ENCODE measurements around the gene RSRC1. TPM values are rescaled to one million over a fixed set of nuclear protein-coding genes. Genes with fewer than 3 reads are reported as not detected.

Gene RSRC1
- total and polyA plus RNA-seq, 7 donors: 14.9 to 60.7 (median 41.0) TPM

GRCh38 chr3:158205994-158206393 is 96.1 kb downstream of the RSRC1 start:
- TF ChIP-seq POLR2AphosphoS5 (IDR thresholded peaks at IDR 0.05) (no peak), POLR2A (IDR thresholded peaks at IDR 0.05) (no peak), CTCF (IDR thresholded peaks at IDR 0.05) (no peak)
- Histone ChIP-seq H3K9me3 (peaks cover 0 to 7% (median 0%) of the 10 kb centered on the region in 4 donors), H3K27me3 (no peaks in the 10 kb centered on the region), H3K27ac (no peak overlapping the region), H3K4me3 (no peak overlapping the region), H3K4me1 (no peaks in the 10 kb centered on the region), H3K36me3 (no peaks in the 10 kb centered on the region)
- intact Hi-C loops (cut with DNase I): no loop called here
- WGBS, 2 donors: 88 to 90% methylated on average over 2 of the region's 2 CpGs
- DNase-seq: no peak

- TF ChIP-seq EP300 (IDR thresholded peaks at IDR 0.05) (no peak), CTCF (IDR thresholded peaks at IDR 0.05) (no peak), POLR2AphosphoS5 (IDR thresholded peaks at IDR 0.05) (no peak), POLR2A (IDR thresholded peaks at IDR 0.05) (no peak)
- Histone ChIP-seq H3K4me1 (no peaks in the 10 kb centered on the region), H3K9me3 (no peaks in the 10 kb centered on the region), H3K36me3 (no peaks in the 10 kb centered on the region), H3K4me3 (no peak overlapping the region), H3K27me3 (no peaks in the 10 kb centered on the region), H3K27ac (no peak overlapping the region)
- WGBS, 2 donors: 97 to 98% methylated on average over 4 of the region's 4 CpGs
- DNase-seq: no peak
- intact Hi-C loops (cut with DNase I): no loop called here
Measured at GRCh38 chr3:158210067-158210466, 100.2 kb downstream of the RSRC1 start.

GRCh38 chr3:158213461-158213860 is 103.6 kb downstream of the RSRC1 start:
- Histone ChIP-seq H3K27ac (no peak overlapping the region), H3K4me3 (no peak overlapping the region), H3K27me3 (no peaks in the 10 kb centered on the region), H3K4me1 (no peaks in the 10 kb centered on the region), H3K36me3 (no peaks in the 10 kb centered on the region), H3K9me3 (no peaks in the 10 kb centered on the region)
- TF ChIP-seq POLR2A (IDR thresholded peaks at IDR 0.05) (no peak), EP300 (IDR thresholded peaks at IDR 0.05) (no peak), POLR2AphosphoS5 (IDR thresholded peaks at IDR 0.05) (no peak), CTCF (IDR thresholded peaks at IDR 0.05) (no peak)
- intact Hi-C loops (cut with DNase I): no loop called here
- DNase-seq: no peak

GRCh38 chr3:158217992-158218391 is 108.1 kb downstream of the RSRC1 start:
- no peak overlapping the region for H3K27ac ChIP-seq
- H3K4me3 ChIP-seq: no peak overlapping the region
- H3K27me3 ChIP-seq: no peaks in the 10 kb centered on the region
- no peak for TF ChIP-seq EP300 (IDR thresholded peaks at IDR 0.05)
- no peak for TF ChIP-seq POLR2AphosphoS5 (IDR thresholded peaks at IDR 0.05)
- TF ChIP-seq POLR2A (IDR thresholded peaks at IDR 0.05): no peak
- no peak for TF ChIP-seq CTCF (IDR thresholded peaks at IDR 0.05)
- no peak for DNase-seq
- 94 to 97% methylated on average over 3 of the region's 3 CpGs for WGBS, 2 donors
- intact Hi-C loops (cut with DNase I): no loop called here
- no peaks in the 10 kb centered on the region for H3K4me1 ChIP-seq
- H3K9me3 ChIP-seq: no peaks in the 10 kb centered on the region
- H3K36me3 ChIP-seq: no peaks in the 10 kb centered on the region

GRCh38 chr3:158220575-158220974 is 110.7 kb downstream of the RSRC1 start:
- DNase-seq: no peak
- H3K27ac ChIP-seq: no peak overlapping the region
- intact Hi-C loops (cut with DNase I): no loop called here
- H3K4me3 ChIP-seq: no peak overlapping the region
- H3K4me1 ChIP-seq: no peaks in the 10 kb centered on the region
- no peaks in the 10 kb centered on the region for H3K36me3 ChIP-seq
- H3K9me3 ChIP-seq: no peaks in the 10 kb centered on the region
- TF ChIP-seq POLR2AphosphoS5 (IDR thresholded peaks at IDR 0.05) (no peak), POLR2A (IDR thresholded peaks at IDR 0.05) (no peak), CTCF (IDR thresholded peaks at IDR 0.05) (no peak), EP300 (IDR thresholded peaks at IDR 0.05) (no peak)
- H3K27me3 ChIP-seq: no peaks in the 10 kb centered on the region

Data from sigmoid colon (tissue), 7 donors.